Neutrophil (primary cell): ENCODE results near the gene URB1.

Experiments
- H3K27ac ChIP-seq: fragments of 200-600 bp; sonication (generic); 2 replicates; pipeline ENCODE4 v1.5.1; 2016; ENCODE audit warnings: mild to moderate bottlenecking, moderate library complexity
- H3K27me3 ChIP-seq: fragments of 200-600 bp; sonication (generic); 2 replicates; pipeline ENCODE4 v1.6.0; 2016; ENCODE audit warnings: mild to moderate bottlenecking
- H3K36me3 ChIP-seq: fragments of 200-600 bp; sonication (generic); 2 replicates; pipeline ENCODE4 v1.5.1; 2017
- H3K4me1 ChIP-seq, 2 experiments: fragments of 200-600 bp in 1 of 2; sonication (generic) in 1 of 2; 1 replicate in 1 of 2; 2 replicates in 1 of 2; pipeline versions ENCODE4 v1.5.1 to v1.6.1; 2013 to 2016; ENCODE audit warnings: low read depth in 1 of 2, low read length in 1 of 2, mild to moderate bottlenecking in 1 of 2, moderate library complexity in 1 of 2; ENCODE audit not compliant: control insufficient read depth in 1 of 2, insufficient read depth in 1 of 2
- H3K4me3 ChIP-seq, 2 experiments: fragments of 200-600 bp in 1 of 2; sonication (generic) in 1 of 2; 1 replicate in 1 of 2; 2 replicates in 1 of 2; pipeline ENCODE4 v1.5.1; 2013 to 2016; ENCODE audit warnings: low read depth in 1 of 2, low read length in 1 of 2, mild to moderate bottlenecking in 1 of 2, moderate library complexity in 1 of 2
- H3K9me3 ChIP-seq: fragments of 200-600 bp; sonication (generic); 2 replicates; pipeline ENCODE4 v1.5.1; 2016
- CTCF ChIP-seq: fragments of 200-600 bp; sonication (generic); IDR thresholded peaks from 2 replicates; pipeline ENCODE4 v1.5.1; 2016; ENCODE audit warnings: antibody characterized with exemption

The URB1 gene

GRCh38 chr21:32304998-32305397 lies 87.8 kb downstream of the URB1 start:
- no peak for TF ChIP-seq CTCF
- no peaks in the 10 kb centered on the region for H3K27me3 ChIP-seq
- no peaks in the 10 kb centered on the region for H3K4me1 ChIP-seq
- H3K36me3 ChIP-seq: no peaks in the 10 kb centered on the region
- H3K27ac ChIP-seq: no peak overlapping the region
- H3K4me3 ChIP-seq: no peak overlapping the region
- no peaks in the 10 kb centered on the region for H3K9me3 ChIP-seq

GRCh38 chr21:32303385-32303784 lies 89.4 kb downstream of the URB1 start:
- no peaks in the 10 kb centered on the region for H3K4me1 ChIP-seq
- H3K27ac ChIP-seq: no peak overlapping the region
- H3K9me3 ChIP-seq: no peaks in the 10 kb centered on the region
- H3K4me3 ChIP-seq: no peak overlapping the region
- H3K36me3 ChIP-seq: no peaks in the 10 kb centered on the region
- no peaks in the 10 kb centered on the region for H3K27me3 ChIP-seq
- no peak for TF ChIP-seq CTCF

- Histone ChIP-seq H3K27ac (no peak overlapping the region), H3K36me3 (no peaks in the 10 kb centered on the region)
- TF ChIP-seq CTCF: no peak
Observed at GRCh38 chr21:32302560-32302959, 90.3 kb downstream of the URB1 start.

GRCh38 chr21:32301596-32301995 lies 91.2 kb downstream of the URB1 start:
- no peaks in the 10 kb centered on the region for H3K4me1 ChIP-seq
- no peaks in the 10 kb centered on the region for H3K36me3 ChIP-seq
- no peaks in the 10 kb centered on the region for H3K27me3 ChIP-seq
- no peak overlapping the region for H3K4me3 ChIP-seq
- H3K9me3 ChIP-seq: no peaks in the 10 kb centered on the region
- no peak for TF ChIP-seq CTCF
- H3K27ac ChIP-seq: no peak overlapping the region

More at GRCh38 chr21:32302560-32302959, 90.3 kb downstream of the URB1 start:
- no peaks in the 10 kb centered on the region for H3K27me3 ChIP-seq
- no peaks in the 10 kb centered on the region for H3K4me1 ChIP-seq
- no peaks in the 10 kb centered on the region for H3K9me3 ChIP-seq
- no peak overlapping the region for H3K4me3 ChIP-seq

- no peaks in the 10 kb centered on the region for H3K4me1 ChIP-seq
- no peaks in the 10 kb centered on the region for H3K27me3 ChIP-seq
- no peaks in the 10 kb centered on the region for H3K36me3 ChIP-seq
- H3K4me3 ChIP-seq: no peak overlapping the region
- no peak overlapping the region for H3K27ac ChIP-seq
- no peaks in the 10 kb centered on the region for H3K9me3 ChIP-seq
- no peak for TF ChIP-seq CTCF
Observed at GRCh38 chr21:32300117-32300681, 92.6 kb downstream of the URB1 start.

GRCh38 chr21:32299695-32300094 lies 93.1 kb downstream of the URB1 start:
- Histone ChIP-seq H3K36me3 (no peaks in the 10 kb centered on the region), H3K27me3 (no peaks in the 10 kb centered on the region), H3K27ac (no peak overlapping the region), H3K9me3 (no peaks in the 10 kb centered on the region), H3K4me1 (no peaks in the 10 kb centered on the region), H3K4me3 (no peak overlapping the region)
- no peak for TF ChIP-seq CTCF
